ENCODE results near the gene ALG12. TPM values are rescaled to one million over a fixed set of nuclear protein-coding genes. Genes with fewer than 3 reads are reported as not detected.

The ALG12 gene
- total and polyA plus RNA-seq, 2 of the 13 experiments (the other 11 are each of a cell fraction or from before 2014, with no cell fraction given): 7.8 to 15.8 TPM

- no peak for TF ChIP-seq BCL3 (CRISPR knock-in tag; IDR thresholded peaks at IDR 0.05)
- no peak for TF ChIP-seq HNRNPK (IDR thresholded peaks at IDR 0.05; ENCODE audit: low read depth, low read length, poor library complexity, severe bottlenecking)
- 0 out of 2 replicates have a peak, but pooled peaks have one; percentile 8 for TF ChIP-seq NFKB2 (CRISPR knock-in tag; IDR thresholded peaks at IDR 0.05; ENCODE audit: borderline replicate concordance)
- no peak for TF ChIP-seq ZNF615 (CRISPR knock-in tag; IDR thresholded peaks at IDR 0.05; ENCODE audit: borderline replicate concordance)
- TF ChIP-seq ZNF34 (CRISPR knock-in tag; IDR thresholded peaks at IDR 0.05; ENCODE audit: borderline replicate concordance): no peak
- peak; percentile 45; the same call in 1 of the 2 replicates for TF ChIP-seq ZBTB33 (CRISPR knock-in tag; IDR thresholded peaks at IDR 0.05)
- no peak for TF ChIP-seq CREB3 (CRISPR knock-in tag; IDR thresholded peaks at IDR 0.05)
- TF ChIP-seq SP4 (CRISPR knock-in tag; IDR thresholded peaks at IDR 0.05): no peak
- 0 out of 2 replicates have a peak, but pooled peaks have one; percentile 25 for TF ChIP-seq MXD3 (CRISPR knock-in tag; IDR thresholded peaks at IDR 0.05)
- no peak for TF ChIP-seq IKZF1 (IDR thresholded peaks at IDR 0.05)
- TF ChIP-seq PATZ1 (CRISPR knock-in tag; IDR thresholded peaks at IDR 0.05): no peak
- TF ChIP-seq NAIF1 (CRISPR knock-in tag; IDR thresholded peaks at IDR 0.05; ENCODE audit: borderline replicate concordance): no peak
- TF ChIP-seq PHF8 (CRISPR knock-in tag; IDR thresholded peaks at IDR 0.05): no peak
- TF ChIP-seq ZNF460 (CRISPR knock-in tag; IDR thresholded peaks at IDR 0.05; ENCODE audit: borderline replicate concordance): no peak
- no peak for TF ChIP-seq MATR3 (CRISPR knock-in tag; IDR thresholded peaks at IDR 0.05)
- no peak for TF ChIP-seq HMG20B (CRISPR knock-in tag; conservative IDR thresholded peaks at IDR 0.05)
- TF ChIP-seq ZNF431 (CRISPR knock-in tag; IDR thresholded peaks at IDR 0.05; ENCODE audit: borderline replicate concordance, low read depth): no peak
- peak; percentile 9 for TF ChIP-seq SRSF1 (optimal IDR thresholded peaks at IDR 0.05; ENCODE audit: low read depth, low read length)
- TF ChIP-seq MTF1 (CRISPR knock-in tag; IDR thresholded peaks at IDR 0.05): no peak
- no peak for TF ChIP-seq ZNF589 (CRISPR knock-in tag; conservative IDR thresholded peaks at IDR 0.05)
- TF ChIP-seq ZNF891 (CRISPR knock-in tag; IDR thresholded peaks at IDR 0.05): no peak
- 0 out of 2 replicates have a peak, but pooled peaks have one; percentile 6 for TF ChIP-seq ZNF780A (CRISPR knock-in tag; IDR thresholded peaks at IDR 0.05)
- TF ChIP-seq AKAP8 (CRISPR knock-in tag; IDR thresholded peaks at IDR 0.05): no peak
Measured at GRCh38 chr22:49936973-49937757, 18.9 kb upstream of the ALG12 start (continued).
